H1 (cell line): ENCODE measurements around the gene ADGRL3. TPM values are rescaled to one million over a fixed set of nuclear protein-coding genes. Genes with fewer than 3 reads are reported as not detected.

Experiments
- CTCF ChIA-PET: fragments of 300-600 bp; sonication (Branson Sonifier 250); formaldehyde crosslinking; loops from one replicate; lab custom pipeline; 2021; ENCODE audit not compliant: partially characterized antibody; lab: Charles Lee
- POLR2A ChIA-PET: fragments of 300-600 bp; sonication (Branson Sonifier 250); formaldehyde crosslinking; loops from one replicate; lab custom pipeline; 2021; ENCODE audit warnings: inconsistent platforms; ENCODE audit not compliant: partially characterized antibody; lab: Charles Lee
- DNase-seq, 2 experiments: peaks; one replicate each; pipeline versions ENCODE4 v3.0.0 to v3.0.0-alpha.2; 2010 to 2022; ENCODE audit warnings: low spot score in 2 of 2, low read depth in 1 of 2, mixed read lengths in 1 of 2
- FAIRE-seq: peaks from 2 replicates; lab custom pipeline; 2011; peaks lifted over from hg19 to GRCh38; lab: Jason Lieb, UNC
- H2AFZ ChIP-seq: 2 replicates; pipeline ENCODE4 v1.8.1; 2012; ENCODE audit warnings: low read length, inconsistent platforms
- H2AK5ac ChIP-seq: 2 replicates; pipeline ENCODE4 v1.6.1; 2013; ENCODE audit warnings: low read depth, low read length
- H2BK120ac ChIP-seq: replicated peaks from 2 replicates; pipeline ENCODE3; 2013; ENCODE audit warnings: low read depth, low read length, inconsistent platforms
- H2BK12ac ChIP-seq: 2 replicates; pipeline ENCODE4 v1.6.1; 2013; ENCODE audit warnings: low read depth, low read length
- H2BK15ac ChIP-seq: 2 replicates; pipeline ENCODE4 v1.6.1; 2013; ENCODE audit warnings: low read length
- H2BK20ac ChIP-seq: 2 replicates; pipeline ENCODE4 v1.6.1; 2013; ENCODE audit warnings: low read length
- H2BK5ac ChIP-seq: 2 replicates; pipeline ENCODE4 v1.6.1; 2013; ENCODE audit warnings: low read depth, low read length
- H3K14ac ChIP-seq: 2 replicates; pipeline ENCODE4 v1.6.1; 2013; ENCODE audit warnings: inconsistent platforms; ENCODE audit not compliant: insufficient read length
- H3K18ac ChIP-seq: 2 replicates; pipeline ENCODE4 v1.6.1; 2013; ENCODE audit warnings: low read length; ENCODE audit errors: extremely low read depth
- H3K23ac ChIP-seq: 2 replicates; pipeline ENCODE4 v1.6.1; 2013; ENCODE audit warnings: inconsistent platforms; ENCODE audit not compliant: insufficient read length
- H3K23me2 ChIP-seq: 2 replicates; pipeline ENCODE4 v1.6.1; 2013; ENCODE audit warnings: low read depth, low read length
- H3K27ac ChIP-seq: 2 replicates; pipeline ENCODE4 v1.6.1; 2011; ENCODE audit warnings: low read depth, low read length, inconsistent platforms
- H3K27me3 ChIP-seq, 4 experiments: replicated peaks in 1 of 4; 1 replicate in 1 of 4; 2 replicates in 3 of 4; pipeline versions ENCODE4 v1.6.1 to v1.8.1; 2011 to 2013; ENCODE audit warnings: low read length in 3 of 4, mild to moderate bottlenecking in 3 of 4, inconsistent platforms in 2 of 4, mixed read lengths in 2 of 4, moderate library complexity in 1 of 4; ENCODE audit not compliant: control insufficient read depth in 3 of 4, insufficient read depth in 3 of 4; ENCODE audit errors: extremely low read depth in 1 of 4
- H3K36me3 ChIP-seq, 4 experiments: 2 replicates each; pipeline versions ENCODE4 v1.6.1 to v1.8.1; 2011 to 2013; ENCODE audit warnings: mild to moderate bottlenecking in 4 of 4, low read length in 3 of 4, moderate library complexity in 2 of 4, control low read depth in 1 of 4, inconsistent platforms in 1 of 4; ENCODE audit not compliant: insufficient read depth in 4 of 4, control insufficient read depth in 2 of 4
- H3K4ac ChIP-seq: replicated peaks from 2 replicates; pipeline ENCODE3; 2013; ENCODE audit warnings: low read length, low read depth, mixed read lengths, inconsistent platforms; ENCODE audit not compliant: insufficient read length
- H3K4me1 ChIP-seq, 4 experiments: replicated peaks in 1 of 4; 1 replicate in 1 of 4; 2 replicates in 3 of 4; pipeline versions ENCODE4 v1.6.1 to v1.8.1; 2011 to 2013; ENCODE audit warnings: low read length in 3 of 4, inconsistent platforms in 2 of 4, mixed read lengths in 1 of 4; ENCODE audit not compliant: insufficient read depth in 4 of 4, control insufficient read depth in 3 of 4
- H3K4me2 ChIP-seq, 2 experiments: 2 replicates each; pipeline versions ENCODE4 v1.6.1 to v1.8.1; 2011 to 2013; ENCODE audit warnings: low read depth in 2 of 2, low read length in 2 of 2, control low read depth in 1 of 2, inconsistent platforms in 1 of 2, mild to moderate bottlenecking in 1 of 2; ENCODE audit not compliant: insufficient read depth in 1 of 2
- H3K4me3 ChIP-seq, 4 experiments: fragments of 200-600, 300-600 bp in 1 of 4; sonication (generic), shearing (Covaris generic), sonication (Bioruptor Twin) in 1 of 4; 2 replicates each; pipeline versions ENCODE4 v1.5.1 to v1.8.1; 2011 to 2016; ENCODE audit warnings: low read length in 4 of 4, low read depth in 3 of 4, control low read depth in 2 of 4, inconsistent platforms in 2 of 4, mild to moderate bottlenecking in 2 of 4, mixed read lengths in 1 of 4, moderate library complexity in 1 of 4; ENCODE audit not compliant: insufficient read depth in 2 of 4; ENCODE audit errors: extremely low read depth in 1 of 4
- H3K56ac ChIP-seq: replicated peaks from 2 replicates; pipeline ENCODE3; 2013; ENCODE audit warnings: low read depth, mild to moderate bottlenecking, mixed read lengths, low read length, inconsistent platforms; ENCODE audit not compliant: insufficient read length
- H3K79me1 ChIP-seq: 2 replicates; pipeline ENCODE4 v1.6.1; 2013; ENCODE audit warnings: low read depth, low read length, control low read depth
- H3K79me2 ChIP-seq, 2 experiments: 2 replicates each; pipeline versions ENCODE4 v1.6.1 to v1.8.1; 2012 to 2013; ENCODE audit warnings: low read length in 2 of 2, mild to moderate bottlenecking in 2 of 2, inconsistent platforms in 1 of 2; ENCODE audit not compliant: insufficient read depth in 2 of 2, control insufficient read depth in 1 of 2
- H3K9ac ChIP-seq, 4 experiments: replicated peaks in 1 of 4; 1 replicate in 1 of 4; 2 replicates in 3 of 4; pipeline versions ENCODE4 v1.6.1 to v1.8.1; 2011 to 2013; ENCODE audit warnings: low read depth in 3 of 4, low read length in 3 of 4, control low read depth in 2 of 4, mild to moderate bottlenecking in 2 of 4, moderate library complexity in 2 of 4, inconsistent platforms in 1 of 4; ENCODE audit errors: extremely low read depth in 1 of 4
- H3K9me3 ChIP-seq, 2 experiments: 2 replicates each; pipeline versions ENCODE4 v1.6.1 to v1.8.1; 2012 to 2013; ENCODE audit warnings: mild to moderate bottlenecking in 2 of 2, moderate library complexity in 2 of 2, control low read depth in 1 of 2, inconsistent platforms in 1 of 2, low read depth in 1 of 2, low read length in 1 of 2, mixed read lengths in 1 of 2; ENCODE audit not compliant: insufficient read depth in 2 of 2
- H4K20me1 ChIP-seq, 2 experiments: replicated peaks in 1 of 2; 2 replicates each; pipeline versions ENCODE3 to v1.8.1; 2011 to 2013; ENCODE audit warnings: inconsistent platforms in 2 of 2, low read length in 2 of 2, mild to moderate bottlenecking in 1 of 2; ENCODE audit not compliant: insufficient read depth in 2 of 2, control insufficient read depth in 1 of 2
- H4K5ac ChIP-seq: 2 replicates; pipeline ENCODE4 v1.6.1; 2013; ENCODE audit warnings: low read length, low read depth, mixed read lengths, inconsistent platforms; ENCODE audit not compliant: insufficient read length
- H4K8ac ChIP-seq: 2 replicates; pipeline ENCODE4 v1.8.0; 2013; ENCODE audit warnings: mild to moderate bottlenecking, moderate library complexity, low read length, inconsistent platforms; ENCODE audit not compliant: insufficient read depth; ENCODE audit errors: extremely low read depth
- H4K91ac ChIP-seq: replicated peaks from 2 replicates; pipeline ENCODE3; 2013; ENCODE audit warnings: low read length, mixed read lengths, inconsistent platforms; ENCODE audit not compliant: insufficient read length
- MAFK ChIP-seq: IDR thresholded peaks from 2 replicates; pipeline ENCODE4 v1.6.1; 2012; ENCODE audit warnings: low read depth, mild to moderate bottlenecking, improper control_type of control experiment, low read length
- WGBS, 2 experiments: shearing (Covaris generic) in 1 of 2; methylation state at CpG; one replicate each; pipeline versions ENCODE4 v1.1.6 to v1.1.7; 2013 to 2015; ENCODE audit warnings: low lambda C conversion rate in 2 of 2, mixed read lengths in 2 of 2, inconsistent platforms in 1 of 2, low coverage in 1 of 2, missing lambda C conversion rate in 1 of 2; ENCODE audit not compliant: insufficient replicate concordance in 2 of 2, insufficient coverage in 1 of 2, insufficient read length in 1 of 2; ENCODE audit errors: extremely low coverage in 1 of 2, missing lambda C conversion rate in 1 of 2; 5-methylcytosine and 5-hydroxymethylcytosine counted together
- polyA plus RNA-seq, 7 experiments: library from polyadenylated mRNA; depleted of rRNA in 3 of 7; stranded (reverse) in 5 of 7; unstranded in 2 of 7; fragments of >200 nt in 5 of 7; fragments of 200-250 nt in 2 of 7; gene quantifications; 1 replicate in 5 of 7; 2 replicates in 1 of 7; 4 replicates in 1 of 7; pipeline versions ENCODE4 v1.2.1 to v1.2.3, GENCODE V29; 2011 to 2013; ENCODE audit warnings: missing spikeins in 2 of 7, mixed read lengths in 2 of 7
- total RNA-seq: library from RNA; stranded (reverse); fragmentation: NEBNext Ultra II Directional; extraction: Animal tissue kit (Norgen Biotek cat#: 25700); gene quantifications from 2 replicates; pipeline ENCODE4 v1.2.1, GENCODE V29; 2021

Gene ADGRL3
- total and polyA plus RNA-seq, 2 of the 8 experiments (the other 6 are each of a cell fraction or from before 2014, with no cell fraction given): 6.6 to 13.0 TPM

DNA sequence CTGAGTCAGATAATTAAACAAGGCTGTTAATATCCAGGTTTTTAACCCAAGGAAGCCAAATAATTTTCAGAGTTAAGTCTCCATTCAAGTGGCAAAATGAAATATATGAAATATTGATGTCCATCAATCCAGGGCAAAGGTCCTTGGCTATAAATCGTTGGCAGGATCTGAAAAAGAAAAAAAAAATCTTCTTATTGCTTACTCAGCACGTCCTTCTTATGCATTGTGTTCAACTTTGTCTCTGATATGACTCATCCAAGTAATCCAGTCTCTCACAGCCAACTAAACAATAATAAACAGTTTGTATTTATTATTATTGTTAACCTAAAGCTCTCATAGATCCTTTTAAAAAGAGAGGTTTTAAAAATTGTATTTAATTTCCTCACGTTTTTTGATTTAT is 851.2 kb downstream of the ADGRL3 start:
- WGBS, 2 experiments: 87% methylated on average over 3 of the region's 3 CpGs; no CpG with 5 or more reads in 1 of the 2 experiments
- no peak overlapping the region for H3K56ac ChIP-seq
- H3K14ac ChIP-seq: no peak overlapping the region
- no peak overlapping the region for H4K5ac ChIP-seq
- no peak overlapping the region for H3K4me3 ChIP-seq
- H2BK20ac ChIP-seq: no peak overlapping the region
- H2BK5ac ChIP-seq: no peak overlapping the region
- no peaks in the 10 kb centered on the region for H3K23me2 ChIP-seq
- no peaks in the 10 kb centered on the region for H3K9me3 ChIP-seq
- FAIRE-seq (no peak), DNase-seq (no peak)
- no peak overlapping the region for H2BK15ac ChIP-seq
- H3K27me3 ChIP-seq: no peaks in the 10 kb centered on the region
- no peaks in the 10 kb centered on the region for H4K20me1 ChIP-seq
- no peaks in the 10 kb centered on the region for H3K36me3 ChIP-seq
- H3K4me1 ChIP-seq: no peaks in the 10 kb centered on the region
- CTCF ChIA-PET: no interaction called here
- H3K9ac ChIP-seq: no peak overlapping the region
- no peak overlapping the region for H2BK12ac ChIP-seq
- no peak overlapping the region for H3K23ac ChIP-seq
- H3K4me2 ChIP-seq: no peak overlapping the region
- H3K4ac ChIP-seq: no peak overlapping the region
- no peak overlapping the region for H3K18ac ChIP-seq
- no peak overlapping the region for H2AFZ ChIP-seq
- no peak overlapping the region for H4K91ac ChIP-seq
- POLR2A ChIA-PET: no interaction called here
- no peak overlapping the region for H3K27ac ChIP-seq
- H2AK5ac ChIP-seq: no peak overlapping the region
- H4K8ac ChIP-seq: no peak overlapping the region
- no peak overlapping the region for H2BK120ac ChIP-seq
- H3K79me1 ChIP-seq: no peaks in the 10 kb centered on the region
- no peaks in the 10 kb centered on the region for H3K79me2 ChIP-seq
- TF ChIP-seq MAFK: peak; percentile 66
